GF-D8 (cell line): ENCODE data around the gene RBM33.

Experiments
- DNase-seq: peaks from one replicate; lab custom pipeline; 2025; lab: John Stamatoyannopoulos, UW

RBM33 gene

DNA sequence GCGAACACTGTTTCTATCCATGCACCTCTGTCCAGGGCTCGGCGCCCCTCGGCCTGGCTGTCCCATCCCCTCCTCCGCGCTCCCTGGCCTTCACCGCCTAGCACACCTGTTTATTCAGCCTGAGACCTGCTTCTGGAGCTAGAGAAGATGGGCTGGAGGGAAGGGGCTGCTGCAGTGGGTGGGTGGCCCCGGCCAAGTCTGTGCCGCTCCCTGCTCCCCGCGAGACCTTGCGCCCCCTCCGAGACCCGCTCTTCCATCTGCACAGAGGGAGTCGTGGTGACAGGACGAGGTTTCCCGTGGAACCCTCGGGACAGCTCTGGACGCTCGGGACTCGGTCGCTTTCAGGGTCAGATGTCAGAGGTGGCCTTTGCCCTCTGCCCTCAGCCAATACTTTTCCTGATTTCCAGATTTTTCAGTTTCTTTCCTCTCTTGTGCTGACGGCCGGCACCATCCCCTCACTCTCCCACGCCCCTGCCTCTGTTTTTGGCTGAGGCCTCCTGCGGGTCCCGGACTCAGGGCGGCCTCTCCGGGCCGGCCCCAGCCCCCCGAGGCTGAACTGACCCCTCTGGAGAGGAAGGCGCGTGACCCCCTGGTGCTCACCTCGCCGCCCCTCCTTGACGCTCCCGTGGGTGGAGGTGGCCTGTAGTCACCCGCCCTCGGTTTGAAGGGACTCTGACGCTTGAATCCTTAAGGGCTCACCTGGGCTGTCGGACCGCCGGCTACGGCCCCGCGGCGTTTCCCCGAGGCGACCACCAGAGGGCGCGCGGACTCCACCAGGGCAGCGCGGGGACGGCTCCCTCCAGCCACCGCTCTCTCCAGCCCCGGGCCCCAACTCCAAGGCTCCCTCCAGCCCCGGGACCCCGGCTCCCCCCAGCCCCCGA, 152.2 kb downstream of the RBM33 start:
- DNase-seq = no peak

DNA sequence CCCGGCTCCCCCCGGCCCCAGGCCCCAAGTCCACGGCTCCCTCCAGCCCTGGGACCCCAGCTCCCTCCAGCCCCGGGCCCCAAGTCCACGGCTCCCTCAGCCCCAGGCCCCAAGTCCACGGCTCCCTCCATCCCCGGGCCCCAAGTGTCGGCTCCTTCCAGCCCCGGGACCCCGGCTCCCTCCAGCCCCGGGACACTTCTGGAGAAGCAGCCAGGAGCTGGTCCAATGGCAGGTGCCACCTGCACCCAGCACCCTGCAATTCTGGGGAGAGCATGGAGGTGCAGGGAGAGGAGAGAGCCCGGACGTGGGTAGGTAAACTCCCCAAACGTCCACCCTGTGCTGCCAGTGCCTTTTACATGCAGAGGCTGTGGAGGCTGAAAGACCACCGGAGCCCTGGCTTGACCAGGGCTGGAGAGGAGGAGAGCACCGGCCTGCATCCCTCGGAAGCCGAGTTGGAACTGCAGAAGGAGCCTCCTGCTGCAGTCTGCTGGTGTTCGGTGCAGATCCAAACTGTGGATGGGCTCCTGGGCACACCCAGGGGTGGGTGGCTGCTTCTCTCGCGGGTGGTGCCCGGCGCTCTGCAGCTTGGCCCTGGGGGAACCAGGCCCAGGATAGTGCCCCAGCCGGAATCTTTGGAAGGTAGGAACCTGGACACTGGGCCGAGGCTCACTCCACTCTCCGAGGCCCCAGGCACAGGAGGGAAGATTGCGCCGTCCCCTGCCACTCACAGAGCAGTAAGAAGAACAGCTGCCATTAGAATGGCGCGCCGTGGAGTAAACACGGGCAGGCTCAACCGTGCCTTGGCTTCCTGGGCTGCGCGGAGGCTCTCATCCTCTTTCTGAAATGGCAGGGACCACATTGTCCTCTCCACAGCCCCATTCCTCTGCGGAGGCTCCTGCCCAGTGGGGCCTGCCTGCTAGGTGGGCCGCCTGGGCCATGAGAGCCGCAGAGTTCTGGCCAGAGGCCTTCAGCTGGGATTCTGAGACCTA, 153.1 kb downstream of the RBM33 start:
- DNase-seq = no peak

DNA sequence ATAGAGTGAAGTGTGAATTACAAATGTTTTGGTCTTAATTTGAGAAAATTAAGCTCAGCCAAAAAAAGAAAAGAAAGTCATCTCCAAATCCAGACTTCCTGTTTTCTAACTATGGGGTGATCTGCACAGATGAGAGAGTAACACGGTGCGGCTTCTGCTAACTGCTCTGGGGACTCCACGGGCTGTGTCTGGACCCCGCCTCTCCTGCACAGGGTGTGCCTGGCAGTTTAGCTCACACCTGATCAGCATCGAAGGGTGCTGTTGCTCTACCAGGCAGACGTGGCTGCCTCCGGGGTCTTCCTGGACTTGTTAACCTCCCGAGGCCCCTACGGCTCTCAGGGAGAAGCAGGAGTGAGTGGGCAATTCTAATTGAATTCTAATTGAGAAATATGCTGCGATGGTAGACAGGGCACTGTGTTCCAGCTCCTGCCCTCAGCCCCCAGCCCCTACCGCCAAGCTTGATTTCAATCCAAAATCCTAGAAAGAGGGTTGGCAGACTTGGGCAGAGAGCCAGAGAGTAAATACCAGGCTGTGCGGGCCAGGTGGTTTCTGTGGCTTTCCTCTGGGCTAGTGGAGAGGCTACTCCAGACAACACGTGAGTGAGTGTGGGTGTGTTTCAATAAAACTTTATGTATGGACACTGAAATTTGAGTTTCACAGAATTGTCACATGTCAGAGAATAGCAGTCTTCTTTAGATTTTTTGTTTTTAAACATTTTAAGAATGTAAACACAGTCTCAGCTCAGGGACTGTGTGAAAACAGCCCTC, 154.4 kb downstream of the RBM33 start:
- no peak for DNase-seq

DNA sequence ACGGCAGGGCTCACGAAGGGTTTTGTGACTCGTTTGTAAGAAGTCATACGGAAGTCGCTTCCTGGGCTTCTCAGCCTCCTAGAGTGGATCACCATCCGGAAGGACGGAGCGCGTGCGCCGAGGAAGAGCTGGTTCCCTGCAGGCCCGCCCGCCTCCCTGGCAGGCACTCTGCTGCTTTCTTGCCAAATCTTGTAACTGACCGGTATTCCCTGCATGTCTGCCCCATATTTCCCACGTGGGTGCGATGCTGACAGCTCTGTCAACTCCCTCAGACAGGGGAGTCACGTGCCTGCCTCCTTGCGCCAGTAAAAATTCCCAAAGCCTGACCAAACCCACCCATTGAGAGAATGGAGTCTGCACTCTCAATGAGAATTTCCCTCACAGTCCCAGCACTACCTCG, 155.1 kb downstream of the RBM33 start:
- DNase-seq = no peak

DNA sequence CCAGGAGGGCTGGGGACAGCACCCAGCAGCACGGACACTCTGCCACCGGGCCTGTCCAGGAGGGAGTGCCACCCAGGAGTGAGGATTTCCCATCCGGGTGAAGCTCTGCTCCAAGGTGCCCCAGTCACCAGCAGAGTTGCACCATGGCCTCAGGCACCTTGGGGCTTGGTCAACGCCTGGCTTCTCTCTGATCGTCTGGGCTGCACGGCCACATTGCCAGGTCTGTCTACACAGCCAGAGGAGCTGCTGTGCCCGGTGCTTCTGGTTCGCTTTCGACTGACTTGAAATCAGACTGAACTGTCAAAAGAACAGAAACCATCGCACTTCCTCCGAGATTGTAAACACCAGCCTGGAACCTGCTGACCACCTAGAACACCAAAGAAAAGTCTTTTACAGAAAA, 155.8 kb downstream of the RBM33 start:
- no peak for DNase-seq

DNA sequence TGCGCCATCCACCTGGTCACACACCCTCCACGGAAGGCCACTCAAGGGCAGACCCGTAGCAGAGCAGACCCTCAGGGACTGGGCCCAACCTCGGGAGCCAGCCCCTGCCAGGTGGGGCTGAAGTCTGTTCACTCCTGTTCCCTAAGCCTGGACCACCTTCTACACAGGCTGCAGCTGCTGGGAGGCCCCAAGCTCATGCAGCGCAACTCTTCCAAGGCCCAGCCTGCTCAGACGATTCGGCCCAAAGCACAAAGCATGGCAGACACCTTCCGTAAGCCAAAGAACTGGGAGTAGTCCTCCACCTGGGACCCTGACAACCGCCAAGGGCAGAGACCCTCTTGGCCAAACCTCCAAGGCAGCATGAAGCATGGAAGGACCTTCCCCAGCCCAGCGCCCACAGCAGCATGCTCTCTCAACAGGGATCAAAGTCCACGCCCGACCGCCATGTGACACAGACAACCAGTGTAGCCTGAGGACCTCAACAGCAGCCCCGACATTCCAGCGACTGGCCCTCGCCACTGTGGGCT, 156.3 kb downstream of the RBM33 start:
- DNase-seq = no peak

DNA sequence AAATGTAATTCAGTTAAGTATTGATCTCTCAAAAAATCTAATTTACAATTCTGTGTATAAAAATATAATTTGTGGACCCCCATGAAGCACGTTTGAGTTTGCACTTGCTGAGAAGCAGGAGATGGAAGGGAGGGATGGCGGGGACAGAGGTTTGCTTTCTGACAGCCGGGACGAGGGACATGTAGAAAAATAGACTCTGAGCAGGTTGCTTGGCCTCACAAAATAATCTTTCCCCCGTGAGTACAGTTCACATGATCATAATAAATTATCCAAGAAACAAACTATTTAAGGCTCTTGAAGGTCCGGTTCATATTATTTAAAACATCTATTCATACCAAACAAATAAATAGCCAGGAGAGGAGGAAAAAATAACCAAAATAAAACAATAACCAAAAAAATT, 157.8 kb downstream of the RBM33 start:
- no peak for DNase-seq

DNA sequence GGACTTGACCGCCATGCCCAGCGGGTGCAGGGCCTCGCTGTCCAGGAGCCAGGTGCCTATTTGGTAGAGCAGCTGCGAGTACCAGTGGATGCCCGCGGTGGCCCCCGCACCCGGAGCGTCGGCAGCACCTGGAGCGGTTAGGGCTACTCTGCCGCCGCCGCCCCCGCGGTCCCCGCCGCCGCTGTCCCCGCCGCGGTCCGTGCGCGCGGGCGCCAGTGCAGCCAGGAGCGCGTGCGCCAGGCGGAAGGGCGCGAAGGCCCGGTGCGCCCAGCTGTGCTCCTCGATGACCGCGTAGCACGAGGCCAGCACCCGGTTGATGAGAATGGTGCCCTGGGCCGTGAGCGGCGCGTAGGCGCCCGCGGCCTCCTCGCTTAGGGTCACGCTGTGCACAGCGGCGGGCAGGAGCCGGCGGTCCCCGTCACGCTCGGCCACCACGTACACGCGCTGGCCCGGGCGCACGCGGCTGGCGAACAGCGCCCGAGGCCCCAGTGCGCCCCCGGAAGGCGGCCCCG, 158.5 kb downstream of the RBM33 start:
- no peak for DNase-seq

DNA sequence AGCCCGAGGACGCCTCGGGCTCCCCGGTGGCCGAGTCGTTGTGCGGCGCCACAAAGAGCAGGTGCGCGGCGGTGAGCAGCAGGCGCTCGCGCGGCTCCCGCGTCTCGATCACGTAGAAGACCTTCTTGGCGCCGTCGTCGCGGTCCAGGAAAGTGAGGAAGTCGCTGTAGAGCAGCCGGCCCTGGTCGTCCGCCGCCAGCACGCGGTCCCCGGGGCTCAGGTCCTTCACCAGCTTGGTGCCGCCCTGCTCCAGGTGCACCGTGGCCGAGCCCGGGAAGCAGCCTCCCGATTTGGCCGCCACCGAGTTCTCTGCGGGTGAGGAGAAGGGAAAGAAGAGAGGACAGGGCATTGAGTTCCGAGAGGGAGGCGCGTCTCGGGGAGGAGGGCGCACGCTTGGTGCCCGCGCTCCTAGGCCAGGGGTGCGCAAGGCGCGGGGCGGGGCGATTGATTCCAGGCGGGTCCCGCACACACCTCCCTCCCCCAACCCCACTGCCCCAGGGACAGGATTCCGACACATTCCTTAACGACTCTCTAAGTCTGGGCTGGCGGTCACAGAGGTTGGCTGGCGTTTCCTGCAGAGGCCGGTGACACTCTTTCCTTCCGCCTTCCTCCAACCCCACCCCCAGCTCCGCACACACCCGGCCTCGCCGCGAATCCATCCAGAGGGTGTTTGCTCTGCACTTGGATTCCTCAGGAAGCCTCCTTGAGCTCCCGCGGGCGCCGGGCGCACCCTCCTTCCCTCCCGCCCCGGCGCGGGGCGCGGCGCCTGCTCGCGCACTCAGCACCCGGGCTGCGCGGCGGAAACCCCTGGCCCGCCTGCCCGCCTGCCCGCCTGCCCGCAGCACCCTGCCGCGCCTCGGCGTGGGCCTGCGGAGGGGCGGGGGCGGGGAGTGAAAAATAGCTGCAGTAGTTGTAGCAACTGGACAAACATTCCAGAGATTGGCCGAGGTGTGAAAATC, 159.2 kb downstream of the RBM33 start:
- DNase-seq = peak; percentile 91

DNA sequence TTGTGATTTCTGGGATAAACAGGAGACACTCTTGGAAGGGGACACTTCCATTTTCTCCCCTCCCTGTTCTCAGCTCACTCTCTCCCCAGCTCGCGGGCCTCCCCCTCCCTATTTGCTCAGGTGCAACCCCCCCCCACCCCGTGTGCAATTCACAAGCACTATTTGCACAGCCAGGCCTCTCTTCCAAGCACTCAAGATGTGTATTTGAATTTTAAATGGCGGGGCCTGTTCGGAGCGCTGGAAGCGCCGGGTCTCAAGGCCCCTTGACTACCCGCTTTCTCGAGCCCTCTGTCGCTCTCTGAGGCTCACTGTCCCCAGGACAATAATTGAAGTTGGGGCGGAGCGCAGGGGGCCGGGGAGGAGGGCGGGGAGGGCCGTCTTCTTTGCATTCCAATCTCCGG, 160.0 kb downstream of the RBM33 start:
- no peak for DNase-seq

DNA sequence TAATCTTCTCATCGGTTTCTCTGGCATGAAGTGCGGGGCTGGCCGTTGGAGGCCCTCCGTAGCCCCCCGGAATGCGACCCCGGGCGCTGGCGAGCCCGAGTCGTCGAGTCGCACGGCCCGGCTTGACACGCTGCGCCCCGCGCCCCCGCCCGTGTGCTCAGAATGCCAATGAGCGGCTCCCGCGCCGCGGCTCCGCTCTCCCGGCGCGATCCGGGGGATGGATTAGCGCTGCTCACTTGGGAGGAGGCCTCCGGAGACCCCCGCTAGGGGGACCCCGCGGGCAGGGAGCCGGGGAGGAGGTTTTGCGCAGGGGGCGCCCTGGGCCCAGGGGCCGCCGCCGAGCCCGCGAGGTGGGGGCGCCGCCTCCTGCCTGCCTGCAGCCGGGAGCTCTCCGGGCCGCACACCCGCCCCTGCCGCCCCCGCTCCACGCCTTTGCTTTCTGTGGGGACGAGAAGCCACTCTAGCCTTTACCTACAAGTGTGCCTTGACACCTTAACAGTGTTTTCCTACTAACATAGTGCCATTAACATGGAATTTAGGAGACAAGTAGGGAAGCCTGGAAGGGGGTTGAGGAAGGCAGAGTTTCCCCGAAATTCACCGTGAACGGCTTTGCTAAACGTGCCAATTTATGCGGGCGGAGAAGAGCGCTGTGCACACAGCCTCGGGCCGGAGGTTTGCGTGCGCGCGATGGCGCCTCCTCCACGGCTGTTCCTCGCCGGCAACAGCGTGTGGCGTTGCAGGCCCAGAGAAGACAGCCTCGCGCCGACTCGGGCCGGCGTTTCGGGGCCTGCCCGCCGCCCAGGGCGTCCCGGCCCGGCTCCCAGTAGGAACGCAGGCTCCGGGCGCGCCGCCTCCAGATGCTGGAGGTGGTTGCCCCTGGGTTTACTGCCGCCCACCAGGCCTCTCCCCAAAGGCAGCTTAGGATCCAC, 160.7 kb downstream of the RBM33 start:
- peak; percentile 54 for DNase-seq

DNA sequence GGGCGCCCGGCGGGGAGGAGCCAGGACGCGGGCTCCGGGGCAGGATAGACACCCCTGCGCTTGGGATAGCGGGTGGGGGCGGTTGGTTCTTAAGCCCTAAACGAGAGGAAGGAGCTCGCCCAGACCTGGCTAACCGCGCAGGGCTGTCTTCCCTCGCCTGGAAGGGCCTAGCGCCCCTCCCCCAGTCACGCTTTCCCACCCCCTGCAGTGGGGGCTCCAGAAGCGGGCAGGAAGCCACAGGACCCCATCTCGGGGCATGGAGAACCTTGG, 161.3 kb downstream of the RBM33 start:
- no peak for DNase-seq

DNA sequence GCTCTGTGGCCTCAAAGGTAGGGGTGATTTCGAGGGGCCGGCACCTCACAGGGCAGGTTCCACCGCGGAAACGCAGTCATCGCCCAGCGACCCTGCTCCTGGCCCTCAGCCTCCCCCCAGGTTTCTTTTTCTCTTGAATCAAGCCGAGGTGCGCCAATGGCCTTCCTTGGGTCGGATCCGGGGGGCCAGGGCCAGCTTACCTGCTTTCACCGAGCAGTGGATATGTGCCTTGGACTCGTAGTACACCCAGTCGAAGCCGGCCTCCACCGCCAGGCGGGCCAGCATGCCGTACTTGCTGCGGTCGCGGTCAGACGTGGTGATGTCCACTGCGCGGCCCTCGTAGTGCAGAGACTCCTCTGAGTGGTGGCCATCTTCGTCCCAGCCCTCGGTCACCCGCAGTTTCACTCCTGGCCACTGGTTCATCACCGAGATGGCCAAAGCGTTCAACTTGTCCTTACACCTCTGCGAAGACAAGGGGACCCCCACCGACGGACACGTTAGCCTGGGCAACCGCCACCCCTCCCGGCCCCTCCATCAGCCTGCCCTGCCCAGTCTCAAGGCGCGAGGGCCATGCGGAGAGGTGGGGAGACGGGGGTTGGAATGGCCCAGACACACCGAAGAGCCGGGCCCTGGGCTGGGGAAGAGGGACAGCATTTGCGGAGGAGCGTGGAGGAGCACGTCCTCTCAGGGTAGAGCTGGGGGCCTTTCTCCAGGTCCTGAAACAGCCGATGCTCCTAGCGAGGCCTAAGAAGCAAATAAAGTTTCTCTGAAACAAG, 161.8 kb downstream of the RBM33 start:
- no peak for DNase-seq

DNA sequence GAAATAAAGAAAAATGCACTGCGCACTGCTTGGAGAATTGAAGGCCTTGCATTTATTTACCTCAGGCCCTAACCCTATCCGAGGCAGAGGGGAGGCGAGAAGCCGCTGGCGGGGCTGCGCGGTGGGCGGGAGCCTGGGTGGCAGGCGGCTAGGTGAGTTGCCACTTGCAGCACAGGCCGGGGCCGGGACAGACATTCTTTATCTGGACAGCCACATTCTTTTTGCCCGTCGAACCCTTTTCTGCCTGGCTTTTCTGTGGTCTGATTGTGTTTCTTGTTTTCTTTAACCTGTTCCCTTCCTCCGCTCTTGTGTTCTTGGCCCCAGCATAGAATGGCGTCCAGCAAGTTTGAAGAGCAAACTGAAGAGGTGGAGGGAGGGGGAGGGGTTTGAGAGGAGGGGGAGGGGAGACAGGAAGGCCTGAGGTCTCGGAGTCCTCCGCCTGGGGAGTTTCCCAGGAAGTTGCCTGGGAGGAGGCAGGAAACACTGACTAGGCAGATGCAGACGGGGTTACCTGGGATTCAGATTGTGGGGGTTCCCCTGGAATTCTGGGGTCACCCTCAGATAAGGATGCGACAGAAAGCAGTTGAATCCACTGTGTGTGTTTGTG, 162.7 kb downstream of the RBM33 start:
- DNase-seq = no peak

DNA sequence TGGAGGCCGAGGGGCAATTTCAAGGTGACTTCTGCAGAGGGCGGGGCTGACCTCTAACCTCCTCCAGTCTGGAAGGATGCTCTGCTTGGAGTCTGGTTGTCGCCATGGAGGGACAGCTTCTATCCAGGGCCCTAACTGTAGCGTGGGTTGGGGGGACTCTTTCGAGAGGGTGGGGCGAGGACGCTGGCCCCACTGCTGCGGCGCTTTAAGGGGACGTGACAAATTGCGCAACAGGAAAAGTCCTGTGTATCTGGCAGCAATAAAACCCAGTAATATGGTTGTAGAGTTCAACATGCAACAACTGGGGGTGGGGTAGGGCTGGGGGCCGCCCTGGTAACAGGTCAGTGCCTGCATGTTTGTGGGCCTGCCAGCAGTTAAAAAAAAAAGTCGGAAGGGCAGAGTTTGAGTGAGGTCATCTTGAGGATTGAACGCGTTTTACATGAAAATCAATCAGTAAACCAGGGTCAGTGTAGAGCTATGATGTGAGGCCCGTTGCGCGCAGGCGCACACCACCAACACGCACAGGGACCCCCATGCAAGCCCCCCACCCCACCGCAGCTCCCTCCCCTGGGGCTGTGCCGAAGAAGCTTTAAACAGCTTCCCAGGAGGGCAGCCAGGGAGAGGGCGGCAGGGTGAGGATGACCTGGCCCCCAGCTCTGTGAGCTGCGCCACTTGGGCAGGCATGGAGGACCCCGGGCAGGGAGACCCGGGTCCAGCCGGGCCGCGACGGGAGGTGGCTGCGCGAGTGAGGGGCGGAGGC, 163.5 kb downstream of the RBM33 start:
- no peak for DNase-seq

DNA sequence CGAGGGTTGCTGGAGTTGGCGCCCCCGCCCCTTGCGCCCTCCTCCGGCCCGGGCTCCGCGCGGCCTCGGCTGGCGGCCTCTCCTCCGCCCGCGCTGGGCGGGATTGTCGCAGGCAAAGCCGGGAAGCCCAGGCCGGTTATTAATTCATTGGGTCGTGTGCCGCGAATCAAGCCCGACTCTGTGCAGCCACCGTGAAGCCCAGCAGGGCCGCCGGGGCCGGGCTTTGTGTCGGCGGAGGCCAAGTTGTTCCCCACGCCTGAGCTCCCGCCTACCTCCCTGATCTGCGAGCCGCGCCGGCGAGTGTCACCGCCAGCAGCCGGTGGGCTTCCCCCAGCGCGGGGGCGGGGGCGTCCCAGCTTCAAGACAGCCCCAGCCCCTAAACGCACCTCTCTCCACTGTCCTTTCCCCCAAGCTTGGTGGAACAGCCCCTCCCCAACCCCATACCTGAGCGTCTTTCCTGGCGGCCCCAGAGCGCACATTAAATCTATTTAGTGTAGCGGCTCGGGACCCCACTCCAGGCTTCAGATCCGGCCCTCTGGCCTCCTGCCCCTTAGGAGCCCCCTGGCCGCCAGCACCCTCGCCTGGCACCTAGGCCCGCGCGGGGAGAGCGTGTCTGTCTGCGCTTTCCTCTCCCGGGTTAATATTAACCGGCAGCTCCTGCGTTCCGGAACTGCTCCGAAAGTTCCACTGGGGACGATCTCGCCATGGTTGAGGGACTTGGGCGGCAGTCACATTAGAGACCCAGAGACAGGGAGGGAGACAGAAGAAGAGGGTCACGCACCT, 164.3 kb downstream of the RBM33 start:
- no peak for DNase-seq
